ENCODE measurements around the gene POMT1. TPM values are rescaled to one million over a fixed set of nuclear protein-coding genes. Genes with fewer than 3 reads are reported as not detected.

Gene POMT1
- total RNA-seq, 1 experiment from 2014 or later = 15.8 TPM

DNA sequence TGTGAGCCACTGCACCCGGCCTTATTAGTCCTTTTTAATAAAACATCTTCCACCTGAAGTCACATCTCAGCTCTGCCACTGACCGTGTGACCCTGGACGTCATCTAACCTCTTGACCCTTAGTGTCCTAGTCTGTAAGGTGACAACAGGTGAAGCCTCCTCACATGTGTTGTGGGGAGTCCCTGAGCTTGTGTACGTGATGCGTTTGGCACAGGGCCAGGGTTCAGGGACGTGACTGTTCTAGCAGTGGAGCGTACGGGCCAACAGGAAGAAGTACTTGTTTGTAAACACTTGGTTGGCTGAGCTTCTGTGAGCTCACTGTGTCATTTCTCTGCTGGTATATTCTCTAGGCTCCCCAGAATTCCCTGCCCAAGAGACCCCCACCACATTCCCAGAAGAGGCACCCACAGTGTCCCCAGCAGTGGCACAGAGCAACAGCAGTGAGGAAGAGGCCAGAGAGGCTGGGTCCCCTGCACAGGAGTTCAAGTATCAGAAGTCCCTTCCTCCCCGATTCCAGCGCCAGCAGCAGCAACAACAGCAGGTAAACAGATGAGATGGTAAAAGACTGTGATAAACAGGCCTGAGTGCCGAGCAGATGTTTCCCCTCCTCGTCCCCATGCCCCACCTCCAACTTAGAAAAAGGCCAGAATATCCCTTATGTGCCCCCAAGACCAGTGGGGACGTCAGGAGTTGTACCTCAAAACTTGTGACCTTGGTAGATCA is 35.3 kb upstream of the POMT1 start:
- H3K9me3 Mint-ChIP-seq (ENCODE audit: low read depth, unreplicated experiment) = no peaks in the 10 kb centered on the region
- TF ChIP-seq, protein P1, sequence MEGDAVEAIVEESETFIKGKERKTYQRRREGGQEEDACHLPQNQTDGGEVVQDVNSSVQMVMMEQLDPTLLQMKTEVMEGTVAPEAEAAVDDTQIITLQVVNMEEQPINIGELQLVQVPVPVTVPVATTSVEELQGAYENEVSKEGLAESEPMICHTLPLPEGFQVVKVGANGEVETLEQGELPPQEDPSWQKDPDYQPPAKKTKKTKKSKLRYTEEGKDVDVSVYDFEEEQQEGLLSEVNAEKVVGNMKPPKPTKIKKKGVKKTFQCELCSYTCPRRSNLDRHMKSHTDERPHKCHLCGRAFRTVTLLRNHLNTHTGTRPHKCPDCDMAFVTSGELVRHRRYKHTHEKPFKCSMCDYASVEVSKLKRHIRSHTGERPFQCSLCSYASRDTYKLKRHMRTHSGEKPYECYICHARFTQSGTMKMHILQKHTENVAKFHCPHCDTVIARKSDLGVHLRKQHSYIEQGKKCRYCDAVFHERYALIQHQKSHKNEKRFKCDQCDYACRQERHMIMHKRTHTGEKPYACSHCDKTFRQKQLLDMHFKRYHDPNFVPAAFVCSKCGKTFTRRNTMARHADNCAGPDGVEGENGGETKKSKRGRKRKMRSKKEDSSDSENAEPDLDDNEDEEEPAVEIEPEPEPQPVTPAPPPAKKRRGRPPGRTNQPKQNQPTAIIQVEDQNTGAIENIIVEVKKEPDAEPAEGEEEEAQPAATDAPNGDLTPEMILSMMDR (IDR thresholded peaks at IDR 0.05; ENCODE audit: unreplicated experiment) = no peak
- intact Hi-C loops (cut with micrococcal nuclease; ENCODE audit: unreplicated experiment) = no loop called here
- no peak overlapping the region for H3K27ac Mint-ChIP-seq (ENCODE audit: unreplicated experiment)
- no TSS peak for BruUV-seq (replicated peaks)
- no peak overlapping the region for H3K4me3 Mint-ChIP-seq (ENCODE audit: low read depth, unreplicated experiment)
- CTCF ChIA-PET = interaction anchor here (0.6 kb wide), 1 partner anchor 47 kb away, joined by 4 read pairs; no protein-coding TSS in a partner anchor
- DNase-seq = no peak
- H3K27me3 Mint-ChIP-seq (ENCODE audit: unreplicated experiment) = no peaks in the 10 kb centered on the region
- H3K4me1 Mint-ChIP-seq (ENCODE audit: low read depth, unreplicated experiment) = peaks cover under 1% of the 10 kb centered on the region
- H3K36me3 Mint-ChIP-seq (ENCODE audit: insufficient read depth, unreplicated experiment) = peaks cover 35% of the 10 kb centered on the region

DNA sequence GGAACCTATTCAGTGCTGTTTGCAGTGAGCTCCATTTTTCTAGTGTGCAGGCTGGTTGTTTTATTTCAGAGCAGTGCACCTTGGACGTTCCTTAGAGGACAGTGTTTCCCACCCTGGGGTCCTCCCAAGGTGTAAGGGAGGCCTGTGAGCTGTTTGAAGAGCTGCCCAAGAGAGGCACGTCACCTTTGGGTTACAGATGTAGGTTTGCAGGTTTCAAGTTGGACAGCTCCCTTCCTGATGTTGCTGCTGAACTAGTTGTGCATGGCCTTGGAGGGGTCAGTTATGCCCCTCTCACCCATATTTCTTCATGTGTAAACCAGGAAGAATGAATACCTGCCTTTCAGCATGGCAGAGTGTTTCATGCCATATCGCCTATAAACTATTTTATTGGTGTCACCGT is 34.7 kb upstream of the POMT1 start:
- no peaks in the 10 kb centered on the region for H3K27me3 Mint-ChIP-seq (ENCODE audit: unreplicated experiment)
- CTCF ChIA-PET = no interaction called here
- BruUV-seq (replicated peaks) = no TSS peak
- H3K4me1 Mint-ChIP-seq (ENCODE audit: low read depth, unreplicated experiment) = peaks cover 7% of the 10 kb centered on the region
- no peaks in the 10 kb centered on the region for H3K9me3 Mint-ChIP-seq (ENCODE audit: low read depth, unreplicated experiment)
- H3K4me3 Mint-ChIP-seq (ENCODE audit: low read depth, unreplicated experiment) = no peak overlapping the region
- peaks cover 42% of the 10 kb centered on the region for H3K36me3 Mint-ChIP-seq (ENCODE audit: insufficient read depth, unreplicated experiment)
- TF ChIP-seq, protein P1 (IDR thresholded peaks at IDR 0.05; ENCODE audit: unreplicated experiment) = no peak
- intact Hi-C loops (cut with micrococcal nuclease; ENCODE audit: unreplicated experiment) = no loop called here
- H3K27ac Mint-ChIP-seq (ENCODE audit: unreplicated experiment) = no peak overlapping the region
- no peak for DNase-seq

DNA sequence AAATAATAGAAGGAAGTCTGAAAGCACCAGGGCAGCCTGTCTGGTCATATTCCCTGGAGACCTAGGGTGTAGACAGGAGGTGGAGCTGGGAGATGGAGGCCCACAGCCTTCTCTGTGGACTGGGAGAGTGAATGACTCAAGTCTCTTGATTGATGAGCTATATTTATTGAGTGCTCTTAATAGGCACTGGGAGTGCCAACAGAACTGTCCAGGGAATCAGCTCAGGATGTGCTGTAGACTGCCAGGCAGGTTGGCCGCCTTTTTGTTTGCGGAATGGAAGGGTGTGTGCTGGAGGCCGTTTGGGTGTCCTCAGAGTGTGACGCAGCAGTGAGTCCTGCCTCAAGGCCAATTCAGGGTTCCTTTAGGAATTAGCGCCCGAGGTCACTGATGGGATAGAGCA is 33.4 kb upstream of the POMT1 start:
- intact Hi-C loops (cut with micrococcal nuclease; ENCODE audit: unreplicated experiment) = no loop called here
- Mint-ChIP-seq H3K9me3 (ENCODE audit: low read depth, unreplicated experiment) (no peaks in the 10 kb centered on the region), H3K4me1 (ENCODE audit: low read depth, unreplicated experiment) (peaks cover 11% of the 10 kb centered on the region), H3K27ac (ENCODE audit: unreplicated experiment) (no peak overlapping the region), H3K4me3 (ENCODE audit: low read depth, unreplicated experiment) (no peak overlapping the region), H3K36me3 (ENCODE audit: insufficient read depth, unreplicated experiment) (peaks cover 55% of the 10 kb centered on the region), H3K27me3 (ENCODE audit: unreplicated experiment) (no peaks in the 10 kb centered on the region)
- CTCF ChIA-PET = no interaction called here
- BruUV-seq (replicated peaks) = no TSS peak
- DNase-seq = no peak
- TF ChIP-seq, protein P1 (IDR thresholded peaks at IDR 0.05; ENCODE audit: unreplicated experiment) = no peak

DNA sequence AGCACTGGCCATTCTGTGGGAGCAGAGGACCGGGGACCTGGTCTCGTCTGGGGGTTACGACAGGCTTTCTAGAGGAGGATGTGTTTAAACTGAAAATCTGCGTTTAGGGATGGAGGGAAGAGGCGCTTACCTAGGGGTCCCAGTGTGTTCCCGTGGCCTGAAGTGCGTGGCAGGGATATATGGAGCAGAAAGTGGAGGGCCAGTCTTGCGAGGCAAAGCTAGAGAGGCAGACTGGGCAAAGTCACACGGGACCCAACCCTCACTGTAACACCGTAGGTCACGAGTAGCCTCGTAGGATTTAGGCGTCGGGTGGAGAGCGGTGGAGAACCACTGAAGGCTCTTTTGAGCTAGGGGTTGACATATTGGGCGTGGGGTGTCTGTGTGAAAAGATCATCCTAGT is 32.8 kb upstream of the POMT1 start:
- TF ChIP-seq, protein P1 (IDR thresholded peaks at IDR 0.05; ENCODE audit: unreplicated experiment) = no peak
- no peak overlapping the region for H3K4me3 Mint-ChIP-seq (ENCODE audit: low read depth, unreplicated experiment)
- no peak for DNase-seq
- H3K4me1 Mint-ChIP-seq (ENCODE audit: low read depth, unreplicated experiment) = peaks cover 11% of the 10 kb centered on the region
- H3K36me3 Mint-ChIP-seq (ENCODE audit: insufficient read depth, unreplicated experiment) = peaks cover 50% of the 10 kb centered on the region
- H3K27ac Mint-ChIP-seq (ENCODE audit: unreplicated experiment) = no peak overlapping the region
- no peaks in the 10 kb centered on the region for H3K27me3 Mint-ChIP-seq (ENCODE audit: unreplicated experiment)
- no peaks in the 10 kb centered on the region for H3K9me3 Mint-ChIP-seq (ENCODE audit: low read depth, unreplicated experiment)
- CTCF ChIA-PET = no interaction called here
- BruUV-seq (replicated peaks) = no TSS peak
- intact Hi-C loops (cut with micrococcal nuclease; ENCODE audit: unreplicated experiment) = no loop called here
